HFFc6 (cell line): Measurements from ENCODE around the gene DVL3. TPM values are rescaled to one million over a fixed set of nuclear protein-coding genes. Genes with fewer than 3 reads are reported as not detected.
"Not testable (repeated sequence)": the region's sequence is repeated elsewhere in the genome, so short reads cannot be mapped to it uniquely, and the experiment has no call there.

Experiments used
- DNase-seq: peaks from one replicate; pipeline ENCODE4 v3.0.0-alpha.2; 2018
- H3K27ac Mint-ChIP-seq: 2 replicates; pipeline ENCODE4 v1.8.0; 2020; ENCODE audit warnings: mild to moderate bottlenecking, mixed read lengths
- H3K27me3 Mint-ChIP-seq: 2 replicates; pipeline ENCODE4 v1.8.0; 2021; ENCODE audit warnings: mild to moderate bottlenecking, moderate library complexity, mixed read lengths; ENCODE audit not compliant: insufficient read depth
- H3K36me3 Mint-ChIP-seq: 2 replicates; pipeline ENCODE4 v1.8.0; 2021; ENCODE audit warnings: low read depth, mixed read lengths
- H3K4me1 Mint-ChIP-seq: 2 replicates; pipeline ENCODE4 v1.8.0; 2020; ENCODE audit warnings: low read depth, mixed read lengths
- H3K4me3 Mint-ChIP-seq: 2 replicates; pipeline ENCODE4 v1.8.0; 2020; ENCODE audit warnings: mild to moderate bottlenecking, moderate library complexity, mixed read lengths
- H3K9me3 Mint-ChIP-seq: 2 replicates; pipeline ENCODE4 v1.8.0; 2020; ENCODE audit warnings: mild to moderate bottlenecking, mixed read lengths
- CTCF ChIP-seq: fragments of 200-600 bp; sonication (generic); IDR thresholded peaks from 2 replicates; pipeline ENCODE4 v1.5.0; 2021; ENCODE audit warnings: antibody characterized with exemption, mild to moderate bottlenecking
- long read RNA-seq: library from polyadenylated mRNA; unstranded; transcript quantifications from one replicate; pipeline ENCODE4 v2.0.0, GENCODE V29; 2019
- total RNA-seq, 6 experiments: library from RNA; stranded (reverse); fragmentation: NEBNext Ultra II Directional; extraction: Animal tissue kit (Norgen Biotek cat#: 25700); gene quantifications; 2 replicates in 1 of 6; 3 replicates in 5 of 6; pipeline ENCODE4 v1.2.3, GENCODE V29; 2021

Gene DVL3
- 10 to 100 TPM; 59.2 to 73.5 (median 64.9) TPM for total RNA-seq
- long read RNA-seq, full-length matches to known transcripts, result 1 of 8 reads
- long read RNA-seq, partial matches to known transcripts, result 1 of 8 reads
- long read RNA-seq, other reads (novel, unspliced or antisense), result 6 of 8 reads

GRCh38 chr3:184154885-184155643 is at the start of gene DVL3:
TSS of gene DVL3 (plus strand) at chr3:184155377. CDS start at chr3:184155636, 259 bp downstream.
- H3K27me3 Mint-ChIP-seq, result no peaks in the 10 kb centered on the region; the same call in 1 of the 2 replicates
- TF ChIP-seq CTCF, result no peak

DNA sequence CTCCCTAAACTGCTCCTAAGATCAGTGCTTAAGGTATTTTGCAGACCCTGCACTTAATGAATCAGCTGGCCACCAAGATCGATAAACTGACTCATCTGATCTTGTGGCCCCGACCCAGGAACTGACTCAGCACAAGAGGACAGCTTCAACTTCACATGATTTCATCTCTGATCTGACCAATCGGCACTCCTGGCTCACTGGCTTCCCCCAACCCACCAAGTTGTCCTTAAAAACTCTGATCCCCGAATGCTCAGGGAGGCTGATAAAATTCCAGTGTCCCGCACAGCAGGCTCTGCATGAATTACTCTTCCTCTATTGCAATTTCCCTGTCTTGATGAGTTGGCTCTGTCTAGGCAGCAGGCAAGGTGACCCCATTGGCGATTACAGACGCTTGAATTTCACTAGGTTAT is 44.9 kb upstream of the DVL3 start:
- H3K36me3 Mint-ChIP-seq, result no peaks in the 10 kb centered on the region
- peaks cover 12% of the 10 kb centered on the region for H3K27me3 Mint-ChIP-seq
- no peaks in the 10 kb centered on the region for H3K9me3 Mint-ChIP-seq
- TF ChIP-seq CTCF, result no peak
- peak overlapping the region; percentile 63 for H3K4me3 Mint-ChIP-seq
- DNase-seq, result peak; percentile 49
- H3K27ac Mint-ChIP-seq, result no peak overlapping the region
- H3K4me1 Mint-ChIP-seq, result peaks cover 12% of the 10 kb centered on the region

More at GRCh38 chr3:184154885-184155643, at the start of gene DVL3:
- DNase-seq, result peak; percentile 33
- H3K4me3 Mint-ChIP-seq, result peak within 1 kb of the TSS; percentile 91
- peak within 1 kb of the TSS; percentile 82 for H3K27ac Mint-ChIP-seq
- H3K9me3 Mint-ChIP-seq, result no peaks in the 10 kb centered on the region
- peaks cover 12% of the 10 kb centered on the region for H3K36me3 Mint-ChIP-seq
- H3K4me1 Mint-ChIP-seq, result peaks cover 35% of the 10 kb centered on the region

DNA sequence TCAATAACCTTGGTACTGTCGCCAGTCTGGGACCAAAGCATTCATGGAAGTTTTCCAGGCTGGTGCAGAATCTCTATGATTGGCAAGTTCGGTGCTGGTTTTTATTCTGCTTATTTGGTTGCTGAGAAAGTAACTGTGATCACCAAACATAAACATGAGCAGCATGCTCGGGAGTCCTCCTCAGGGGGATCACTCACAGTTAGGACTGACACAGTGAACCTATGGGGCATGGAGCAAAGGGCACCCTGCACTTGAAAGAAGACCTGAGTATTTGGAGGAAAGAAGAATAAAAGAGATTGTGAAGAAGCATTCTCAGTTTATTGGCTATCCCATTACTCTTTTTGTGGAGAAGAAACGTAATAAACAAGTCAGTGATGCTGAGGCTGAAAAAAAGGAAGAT is 39.2 kb upstream of the DVL3 start:
- Mint-ChIP-seq H3K27me3 (peaks cover 21% of the 10 kb centered on the region), H3K36me3 (no peaks in the 10 kb centered on the region), H3K4me1 (peaks cover 1% of the 10 kb centered on the region; the same call in 1 of the 2 replicates), H3K4me3 (no peak overlapping the region), H3K27ac (no peak overlapping the region), H3K9me3 (no peaks in the 10 kb centered on the region)
- no peak for DNase-seq
- TF ChIP-seq CTCF, result no peak

GRCh38 chr3:184117636-184118035 is 37.5 kb upstream of the DVL3 start:
- no peaks in the 10 kb centered on the region for H3K9me3 Mint-ChIP-seq
- H3K4me3 Mint-ChIP-seq, result no peak overlapping the region
- no peak for TF ChIP-seq CTCF
- H3K36me3 Mint-ChIP-seq, result no peaks in the 10 kb centered on the region
- no peaks in the 10 kb centered on the region for H3K4me1 Mint-ChIP-seq
- H3K27ac Mint-ChIP-seq, result no peak overlapping the region
- no peak for DNase-seq
- peaks cover 20% of the 10 kb centered on the region for H3K27me3 Mint-ChIP-seq

GRCh38 chr3:184121031-184121430 is 34.1 kb upstream of the DVL3 start:
- not testable (repeated sequence) for H3K4me3 Mint-ChIP-seq, H3K9me3 Mint-ChIP-seq, DNase-seq, H3K36me3 Mint-ChIP-seq, H3K27ac Mint-ChIP-seq, H3K4me1 Mint-ChIP-seq, H3K27me3 Mint-ChIP-seq

DNA sequence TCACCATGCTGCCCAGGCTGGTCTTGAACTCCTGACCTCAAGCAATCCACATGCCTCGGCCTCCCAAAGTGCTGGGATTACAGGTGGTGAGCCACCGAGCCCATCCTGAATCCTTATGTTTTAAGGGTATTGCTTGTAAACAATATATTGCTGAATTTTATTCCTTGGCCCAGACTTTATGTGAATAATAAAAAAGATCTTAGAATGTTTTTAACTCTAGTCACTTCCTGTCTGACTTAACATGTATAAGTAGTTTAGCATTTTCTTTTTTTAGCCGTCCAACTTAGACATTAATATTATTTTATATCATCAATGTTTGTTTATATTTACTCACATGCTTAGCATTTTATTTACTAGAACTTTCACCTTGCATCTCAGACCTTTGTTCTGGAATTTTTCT is 29.2 kb upstream of the DVL3 start:
- H3K27me3 Mint-ChIP-seq, result no peaks in the 10 kb centered on the region

More for the DNA sequence above, 29.2 kb upstream of the DVL3 start:
- no peak for TF ChIP-seq CTCF
- peak; percentile 6 for DNase-seq
- Mint-ChIP-seq H3K36me3 (no peaks in the 10 kb centered on the region), H3K9me3 (no peaks in the 10 kb centered on the region), H3K27ac (peak overlapping the region; percentile 61; the same call in 1 of the 2 replicates), H3K4me1 (peaks cover 21% of the 10 kb centered on the region), H3K4me3 (no peak overlapping the region)
